ENCODE results near the gene TAS2R19. TPM values are rescaled to one million over a fixed set of nuclear protein-coding genes. Genes with fewer than 3 reads are reported as not detected.
"Not testable (repeated sequence)": the region's sequence is repeated elsewhere in the genome, so short reads cannot be mapped to it uniquely, and the experiment has no call there.

Gene TAS2R19, protein sequence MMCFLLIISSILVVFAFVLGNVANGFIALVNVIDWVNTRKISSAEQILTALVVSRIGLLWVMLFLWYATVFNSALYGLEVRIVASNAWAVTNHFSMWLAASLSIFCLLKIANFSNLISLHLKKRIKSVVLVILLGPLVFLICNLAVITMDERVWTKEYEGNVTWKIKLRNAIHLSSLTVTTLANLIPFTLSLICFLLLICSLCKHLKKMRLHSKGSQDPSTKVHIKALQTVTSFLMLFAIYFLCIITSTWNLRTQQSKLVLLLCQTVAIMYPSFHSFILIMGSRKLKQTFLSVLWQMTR
- 1.4 to 2.2 TPM (median 1.9 TPM) in 3 replicates for total RNA-seq
- long read RNA-seq, result 0 reads

- H3K27me3 Mint-ChIP-seq (ENCODE audit: low read depth), result no peaks in the 10 kb centered on the region
- H3K27ac Mint-ChIP-seq (ENCODE audit: unreplicated experiment), result peak within 1 kb of the TSS; percentile 47
- H3K4me1 Mint-ChIP-seq (ENCODE audit: low read depth), result no peaks in the 10 kb centered on the region
- TF ChIP-seq, protein P1, sequence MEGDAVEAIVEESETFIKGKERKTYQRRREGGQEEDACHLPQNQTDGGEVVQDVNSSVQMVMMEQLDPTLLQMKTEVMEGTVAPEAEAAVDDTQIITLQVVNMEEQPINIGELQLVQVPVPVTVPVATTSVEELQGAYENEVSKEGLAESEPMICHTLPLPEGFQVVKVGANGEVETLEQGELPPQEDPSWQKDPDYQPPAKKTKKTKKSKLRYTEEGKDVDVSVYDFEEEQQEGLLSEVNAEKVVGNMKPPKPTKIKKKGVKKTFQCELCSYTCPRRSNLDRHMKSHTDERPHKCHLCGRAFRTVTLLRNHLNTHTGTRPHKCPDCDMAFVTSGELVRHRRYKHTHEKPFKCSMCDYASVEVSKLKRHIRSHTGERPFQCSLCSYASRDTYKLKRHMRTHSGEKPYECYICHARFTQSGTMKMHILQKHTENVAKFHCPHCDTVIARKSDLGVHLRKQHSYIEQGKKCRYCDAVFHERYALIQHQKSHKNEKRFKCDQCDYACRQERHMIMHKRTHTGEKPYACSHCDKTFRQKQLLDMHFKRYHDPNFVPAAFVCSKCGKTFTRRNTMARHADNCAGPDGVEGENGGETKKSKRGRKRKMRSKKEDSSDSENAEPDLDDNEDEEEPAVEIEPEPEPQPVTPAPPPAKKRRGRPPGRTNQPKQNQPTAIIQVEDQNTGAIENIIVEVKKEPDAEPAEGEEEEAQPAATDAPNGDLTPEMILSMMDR (IDR thresholded peaks at IDR 0.05), result no peak
- DNase-seq (ENCODE audit: low spot score), result no peak
- H3K36me3 Mint-ChIP-seq (ENCODE audit: low read depth), result peaks cover 11% of the 10 kb centered on the region
- H3K9me3 Mint-ChIP-seq (ENCODE audit: low read depth), result peaks cover 5% of the 10 kb centered on the region
- no peak within 1 kb of the TSS for H3K4me3 Mint-ChIP-seq (ENCODE audit: unreplicated experiment)
These were observed at the start of gene TAS2R19 for GRCh38 chr12:11022520-11022919. Gene TAS2R19 (minus strand): TSS chr12:11022620. CDS start chr12:11022571, 49 bp downstream.

GRCh38 chr12:11071414-11071813 lies 49.0 kb upstream of the TAS2R19 start:
- Mint-ChIP-seq H3K9me3 (ENCODE audit: low read depth) (no peaks in the 10 kb centered on the region), H3K4me3 (ENCODE audit: unreplicated experiment) (no peak overlapping the region), H3K27me3 (ENCODE audit: low read depth) (no peaks in the 10 kb centered on the region), H3K4me1 (ENCODE audit: low read depth) (peaks cover 3% of the 10 kb centered on the region), H3K27ac (ENCODE audit: unreplicated experiment) (no peak overlapping the region), H3K36me3 (ENCODE audit: low read depth) (no peaks in the 10 kb centered on the region)
- TF ChIP-seq, protein P1 (IDR thresholded peaks at IDR 0.05), result no peak
- no peak for DNase-seq (ENCODE audit: low spot score)

GRCh38 chr12:11070999-11071398 lies 48.6 kb upstream of the TAS2R19 start:
- TF ChIP-seq, protein P1 (IDR thresholded peaks at IDR 0.05), result no peak
- Mint-ChIP-seq H3K36me3 (ENCODE audit: low read depth) (no peaks in the 10 kb centered on the region), H3K9me3 (ENCODE audit: low read depth) (no peaks in the 10 kb centered on the region), H3K4me3 (ENCODE audit: unreplicated experiment) (no peak overlapping the region), H3K4me1 (ENCODE audit: low read depth) (peaks cover 3% of the 10 kb centered on the region), H3K27me3 (ENCODE audit: low read depth) (no peaks in the 10 kb centered on the region), H3K27ac (ENCODE audit: unreplicated experiment) (no peak overlapping the region)
- no peak for DNase-seq (ENCODE audit: low spot score)

DNA sequence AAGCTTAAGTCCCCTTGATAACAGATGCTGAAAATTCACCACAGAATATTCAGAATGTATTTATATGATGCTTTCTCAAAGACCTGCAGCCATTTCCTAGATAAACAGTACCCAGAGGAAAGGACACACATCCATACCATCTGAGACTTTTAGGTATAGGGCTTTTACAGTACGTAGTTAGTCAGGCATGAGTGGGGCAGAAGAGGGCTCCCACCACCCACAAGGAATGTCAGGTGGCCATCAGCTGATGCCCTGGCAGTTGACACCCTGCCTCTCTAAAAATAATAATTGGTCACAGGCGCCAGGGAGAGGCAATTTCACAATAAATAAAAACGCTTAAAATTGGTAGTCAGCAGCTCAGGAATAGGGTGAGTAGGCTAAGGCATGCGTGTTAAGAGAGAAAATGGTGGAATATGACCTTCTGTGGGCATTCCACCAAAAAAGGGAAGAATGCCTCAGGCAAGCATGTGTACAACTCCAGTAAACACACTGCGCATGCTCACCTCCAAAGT lies 47.5 kb upstream of the TAS2R19 start:
- Mint-ChIP-seq H3K36me3 (ENCODE audit: low read depth) (peaks cover 3% of the 10 kb centered on the region), H3K27ac (ENCODE audit: unreplicated experiment) (no peak overlapping the region), H3K4me3 (ENCODE audit: unreplicated experiment) (no peak overlapping the region), H3K9me3 (ENCODE audit: low read depth) (peaks cover 4% of the 10 kb centered on the region), H3K27me3 (ENCODE audit: low read depth) (no peaks in the 10 kb centered on the region), H3K4me1 (ENCODE audit: low read depth) (peaks cover 3% of the 10 kb centered on the region)
- TF ChIP-seq, protein P1 (IDR thresholded peaks at IDR 0.05), result no peak
- DNase-seq (ENCODE audit: low spot score), result no peak

GRCh38 chr12:11067514-11067913 lies 45.1 kb upstream of the TAS2R19 start:
- Mint-ChIP-seq H3K27ac (ENCODE audit: unreplicated experiment) (no peak overlapping the region), H3K9me3 (ENCODE audit: low read depth) (peaks cover 4% of the 10 kb centered on the region), H3K27me3 (ENCODE audit: low read depth) (no peaks in the 10 kb centered on the region), H3K4me1 (ENCODE audit: low read depth) (peaks cover 3% of the 10 kb centered on the region), H3K4me3 (ENCODE audit: unreplicated experiment) (no peak overlapping the region), H3K36me3 (ENCODE audit: low read depth) (peaks cover 3% of the 10 kb centered on the region)
- no peak for DNase-seq (ENCODE audit: low spot score)
- TF ChIP-seq, protein P1 (IDR thresholded peaks at IDR 0.05), result no peak

- H3K27ac Mint-ChIP-seq (ENCODE audit: unreplicated experiment); H3K9me3 Mint-ChIP-seq (ENCODE audit: low read depth); H3K36me3 Mint-ChIP-seq (ENCODE audit: low read depth); H3K27me3 Mint-ChIP-seq (ENCODE audit: low read depth); H3K4me1 Mint-ChIP-seq (ENCODE audit: low read depth); DNase-seq (ENCODE audit: low spot score); H3K4me3 Mint-ChIP-seq (ENCODE audit: unreplicated experiment): not testable (repeated sequence)
These were observed 39.8 kb upstream of the TAS2R19 start, which contains the start of gene TAS2R46 for GRCh38 chr12:11062194-11062593. Gene TAS2R46 (minus strand): TSS chr12:11062294. CDS start chr12:11062294, 0 bp downstream.

All from chondrocyte (in vitro differentiated cells).